ENCODE measurements around the gene EPYC.

The EPYC gene

DNA sequence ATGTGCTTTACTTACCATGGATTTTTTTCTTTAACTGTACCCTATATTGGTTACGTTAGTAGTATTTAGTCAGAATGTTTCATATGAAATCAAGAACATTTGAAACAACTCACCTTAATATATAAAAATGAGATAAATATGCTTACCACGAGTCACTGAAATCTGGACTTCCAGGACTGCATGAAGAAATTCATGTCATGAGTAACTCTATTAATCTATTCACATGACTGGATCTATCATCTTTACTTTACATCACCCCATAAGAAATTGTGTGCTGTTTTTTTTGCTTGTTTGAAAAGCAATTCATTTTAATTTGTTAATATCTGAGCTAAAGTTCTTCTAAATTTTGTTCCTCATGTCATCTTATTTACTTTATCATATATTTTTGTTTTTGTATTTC, 5.2 kb downstream of the EPYC start:
- H3K4me3 ChIP-seq (ENCODE audit: low read depth, low read length), result no peak overlapping the region
- TF ChIP-seq CTCF (IDR thresholded peaks at IDR 0.05; ENCODE audit: low read depth, low read length, missing control alignments), result no peak
- no peak for DNase-seq (ENCODE audit: low read depth)
- in situ Hi-C loops (cut with HindIII; ENCODE audit: low sequenced_read_pairs), result loop anchor here (25.0 kb wide), 1 partner anchor 338 kb away; no protein-coding TSS in a partner anchor

GRCh38 chr12:90995010-90995409, 9.8 kb downstream of the EPYC start:
- H3K4me3 ChIP-seq (ENCODE audit: low read depth, low read length), result no peak overlapping the region
- peak; percentile 3 for DNase-seq (ENCODE audit: low read depth)
- in situ Hi-C loops (cut with HindIII; ENCODE audit: low sequenced_read_pairs), result loop anchor here (25.0 kb wide), 1 partner anchor 342 kb away; no protein-coding TSS in a partner anchor
- TF ChIP-seq CTCF (IDR thresholded peaks at IDR 0.05; ENCODE audit: low read depth, low read length, missing control alignments), result no peak

GRCh38 chr12:90991952-90992465, 12.8 kb downstream of the EPYC start:
- in situ Hi-C loops (cut with HindIII; ENCODE audit: low sequenced_read_pairs), result loop anchor here (25.0 kb wide), 1 partner anchor 345 kb away; no protein-coding TSS in a partner anchor
- DNase-seq (ENCODE audit: low read depth), result no peak
- TF ChIP-seq CTCF (IDR thresholded peaks at IDR 0.05; ENCODE audit: low read depth, low read length, missing control alignments), result no peak
- H3K4me3 ChIP-seq (ENCODE audit: low read depth, low read length), result no peak overlapping the region

DNA sequence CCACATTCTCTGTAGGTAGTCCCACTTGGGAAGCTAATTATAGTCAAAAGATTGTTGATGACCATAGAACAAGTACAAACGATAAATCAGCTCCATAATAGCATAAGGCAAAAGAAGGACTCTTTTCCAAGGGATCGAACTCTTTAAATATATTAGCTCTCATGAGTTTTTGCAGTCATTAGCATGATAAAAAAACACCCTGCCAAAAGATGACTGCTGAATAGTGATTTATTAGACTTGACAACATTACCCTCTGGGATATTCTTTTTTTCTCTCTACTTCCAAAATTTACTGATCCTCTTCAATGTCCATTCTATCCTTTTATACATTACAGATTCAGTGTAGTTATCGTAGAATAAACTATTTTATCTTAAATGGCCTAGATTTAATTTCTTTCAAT, 14.2 kb downstream of the EPYC start:
- DNase-seq (ENCODE audit: low read depth), result no peak
- in situ Hi-C loops (cut with HindIII; ENCODE audit: low sequenced_read_pairs), result loop anchor here (25.0 kb wide), 1 partner anchor 347 kb away; no protein-coding TSS in a partner anchor
- no peak overlapping the region for H3K4me3 ChIP-seq (ENCODE audit: low read depth, low read length)
- TF ChIP-seq CTCF (IDR thresholded peaks at IDR 0.05; ENCODE audit: low read depth, low read length, missing control alignments), result no peak

DNA sequence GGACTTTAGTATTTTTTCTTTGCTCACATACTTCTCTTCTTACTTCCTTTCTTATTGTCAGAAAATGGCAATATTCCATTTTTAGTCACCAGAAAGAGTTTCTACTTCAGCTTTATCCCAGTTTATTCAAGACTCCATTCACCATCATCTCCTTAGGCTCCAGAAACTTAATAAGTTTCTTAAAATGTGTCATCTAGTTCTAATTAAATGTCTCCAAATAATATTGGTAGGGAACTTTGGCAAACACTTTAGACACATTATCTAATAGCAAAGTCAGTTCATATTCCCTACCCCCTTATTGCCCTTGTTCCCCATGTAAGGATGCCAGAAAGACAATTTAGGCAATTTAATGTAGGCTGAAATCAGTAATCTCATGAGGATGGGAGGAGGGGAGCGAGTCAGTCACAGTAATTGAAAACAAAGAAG, 15.1 kb downstream of the EPYC start:
- in situ Hi-C loops (cut with HindIII; ENCODE audit: low sequenced_read_pairs), result loop anchor here (25.0 kb wide), 1 partner anchor 348 kb away; no protein-coding TSS in a partner anchor
- DNase-seq (ENCODE audit: low read depth), result no peak
- no peak for TF ChIP-seq CTCF (IDR thresholded peaks at IDR 0.05; ENCODE audit: low read depth, low read length, missing control alignments)
- no peak overlapping the region for H3K4me3 ChIP-seq (ENCODE audit: low read depth, low read length)

- in situ Hi-C loops (cut with HindIII; ENCODE audit: low sequenced_read_pairs), result loop anchor here (25.0 kb wide), 1 partner anchor 350 kb away; no protein-coding TSS in a partner anchor
- DNase-seq (ENCODE audit: low read depth), result no peak
- no peak for TF ChIP-seq CTCF (IDR thresholded peaks at IDR 0.05; ENCODE audit: low read depth, low read length, missing control alignments)
- no peak overlapping the region for H3K4me3 ChIP-seq (ENCODE audit: low read depth, low read length)
Measured at GRCh38 chr12:90987520-90987919, 17.3 kb downstream of the EPYC start.
